Keratinocyte (primary cell): Measurements from ENCODE around the gene CD46. TPM values are rescaled to one million over a fixed set of nuclear protein-coding genes. Genes with fewer than 3 reads are reported as not detected.

Experiments
- DNase-seq: peaks from one replicate; pipeline ENCODE4 v3.0.0-alpha.2; 2011; ENCODE audit warnings: low read depth, missing footprints, low spot score
- FAIRE-seq: peaks from 2 replicates; lab custom pipeline; 2011; peaks lifted over from hg19 to GRCh38; lab: Jason Lieb, UNC
- H2AFZ ChIP-seq: 2 replicates; pipeline ENCODE4 v1.6.0; 2012; ENCODE audit warnings: low read length, control low read depth, inconsistent platforms; ENCODE audit not compliant: control insufficient read depth
- H3K27ac ChIP-seq: 2 replicates; pipeline ENCODE4 v1.5.1; 2011; ENCODE audit warnings: low read length; ENCODE audit not compliant: control insufficient read depth, insufficient read depth
- H3K27me3 ChIP-seq: 3 replicates; pipeline ENCODE4 v1.6.0; 2011; ENCODE audit warnings: low read length; ENCODE audit not compliant: control insufficient read depth, insufficient read depth; ENCODE audit errors: extremely low read depth
- H3K36me3 ChIP-seq, 2 experiments: 2 replicates in 1 of 2; 3 replicates in 1 of 2; pipeline ENCODE4 v1.5.1; 2011; ENCODE audit warnings: low read length in 2 of 2, mild to moderate bottlenecking in 1 of 2; ENCODE audit not compliant: control insufficient read depth in 2 of 2, insufficient read depth in 2 of 2; ENCODE audit errors: extremely low read depth in 1 of 2
- H3K4me1 ChIP-seq: 3 replicates; pipeline ENCODE4 v1.5.1; 2011; ENCODE audit warnings: low read length; ENCODE audit not compliant: control insufficient read depth, insufficient read depth; ENCODE audit errors: extremely low read depth
- H3K4me2 ChIP-seq: 3 replicates; pipeline ENCODE4 v1.6.0; 2011; ENCODE audit warnings: low read depth, low read length; ENCODE audit not compliant: control insufficient read depth, insufficient read depth; ENCODE audit errors: extremely low read depth
- H3K4me3 ChIP-seq, 3 experiments: fragments of 200-600 bp in 1 of 3; sonication (generic) in 1 of 3; 2 replicates in 2 of 3; 3 replicates in 1 of 3; pipeline ENCODE4 v1.5.1; 2011 to 2016; ENCODE audit warnings: low read length in 3 of 3, mild to moderate bottlenecking in 3 of 3, control low read depth in 2 of 3, inconsistent platforms in 1 of 3, low read depth in 1 of 3, mixed read lengths in 1 of 3, mixed run types in 1 of 3, moderate library complexity in 1 of 3; ENCODE audit not compliant: control insufficient read depth in 2 of 3, insufficient read depth in 2 of 3; ENCODE audit errors: extremely low read depth in 1 of 3
- H3K79me2 ChIP-seq: 2 replicates; pipeline ENCODE4 v1.6.0; 2012; ENCODE audit warnings: low read length; ENCODE audit not compliant: control insufficient read depth, insufficient read depth
- H3K9ac ChIP-seq: 3 replicates; pipeline ENCODE4 v1.6.0; 2011; ENCODE audit warnings: low read length; ENCODE audit not compliant: control insufficient read depth, insufficient read depth; ENCODE audit errors: extremely low read depth
- H3K9me1 ChIP-seq: 3 replicates; pipeline ENCODE4 v1.6.0; 2011; ENCODE audit warnings: low read length; ENCODE audit not compliant: control insufficient read depth, insufficient read depth; ENCODE audit errors: extremely low read depth
- H3K9me3 ChIP-seq: 2 replicates; pipeline ENCODE4 v1.5.1; 2012; ENCODE audit warnings: low read depth, low read length; ENCODE audit not compliant: control insufficient read depth
- H4K20me1 ChIP-seq: 3 replicates; pipeline ENCODE4 v1.6.0; 2011; ENCODE audit warnings: low read length; ENCODE audit not compliant: control insufficient read depth, insufficient read depth; ENCODE audit errors: extremely low read depth
- EZH2 ChIP-seq: IDR thresholded peaks from one replicate; pipeline ENCODE4 v1.6.1; 2012; ENCODE audit warnings: inconsistent platforms, mild to moderate bottlenecking, low read length, moderate library complexity
- dilution Hi-C: fragments of 300-500 bp; cut with MboI; formaldehyde crosslinking; loops from one replicate; pipeline ENCODE4 v1.7.0; 2020; ENCODE audit warnings: low sequenced_read_pairs; ENCODE audit not compliant: extremely low pct_ligation_motif_present
- polyA plus RNA-seq, 5 experiments: library from polyadenylated mRNA; depleted of rRNA in 3 of 5; stranded (reverse) in 3 of 5; stranded (forward) in 1 of 5; unstranded in 1 of 5; fragments of >200 nt; gene quantifications; 1 replicate in 1 of 5; 2 replicates in 3 of 5; 3 replicates in 1 of 5; pipeline versions ENCODE4 v1.2.1 to v1.2.3, GENCODE V29; 2011 to 2012; ENCODE audit warnings: missing spikeins in 2 of 5, low read depth in 1 of 5, low replicate concordance in 1 of 5
- TF ChIP-seq, protein P1 (sequence below), 3 experiments: IDR thresholded peaks in 1 of 3; conservative IDR thresholded peaks in 1 of 3; optimal IDR thresholded peaks in 1 of 3; 2 replicates in 2 of 3; 3 replicates in 1 of 3; pipeline versions ENCODE3 to v1.5.1; 2011; ENCODE audit warnings: low read length in 3 of 3, mild to moderate bottlenecking in 3 of 3, moderate library complexity in 2 of 3, control low read depth in 1 of 3, inconsistent platforms in 1 of 3; ENCODE audit not compliant: insufficient read depth in 2 of 3; ENCODE audit errors: extremely low read depth in 1 of 3

The CD46 gene
- polyA plus RNA-seq, 1 donor (not counting 4 experiments of a cell fraction or from before 2014, with no cell fraction given) = 298 TPM

DNA sequence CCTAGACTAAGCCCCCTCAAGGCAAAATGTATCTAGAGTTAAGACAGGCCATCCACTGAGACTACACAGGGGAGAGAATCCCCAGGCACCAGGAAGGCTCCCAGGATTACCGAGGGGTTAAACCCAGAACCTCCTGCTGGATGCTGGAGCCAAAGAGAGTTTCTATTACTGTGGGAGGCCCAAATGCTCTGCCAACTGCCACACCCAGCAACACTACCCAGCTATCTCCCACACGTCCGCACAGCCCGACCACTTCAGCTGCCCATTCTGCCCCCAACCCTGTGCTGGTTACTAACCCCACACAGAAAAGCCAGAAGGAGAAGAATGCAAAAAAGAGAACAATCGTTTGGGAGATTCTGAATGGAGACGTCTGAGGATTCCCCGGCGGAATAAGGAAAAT is 63.6 kb downstream of the CD46 start:
- no peak overlapping the region for H2AFZ ChIP-seq
- H3K4me1 ChIP-seq = peaks cover 15% of the 10 kb centered on the region
- H3K79me2 ChIP-seq = peaks cover 18% of the 10 kb centered on the region
- no peak overlapping the region for H3K4me2 ChIP-seq
- H3K4me3 ChIP-seq = no peak overlapping the region
- H3K36me3 ChIP-seq = peaks cover 29 to 52% of the 10 kb centered on the region in 2 experiments
- TF ChIP-seq EZH2 = no peak
- TF ChIP-seq, protein P1, sequence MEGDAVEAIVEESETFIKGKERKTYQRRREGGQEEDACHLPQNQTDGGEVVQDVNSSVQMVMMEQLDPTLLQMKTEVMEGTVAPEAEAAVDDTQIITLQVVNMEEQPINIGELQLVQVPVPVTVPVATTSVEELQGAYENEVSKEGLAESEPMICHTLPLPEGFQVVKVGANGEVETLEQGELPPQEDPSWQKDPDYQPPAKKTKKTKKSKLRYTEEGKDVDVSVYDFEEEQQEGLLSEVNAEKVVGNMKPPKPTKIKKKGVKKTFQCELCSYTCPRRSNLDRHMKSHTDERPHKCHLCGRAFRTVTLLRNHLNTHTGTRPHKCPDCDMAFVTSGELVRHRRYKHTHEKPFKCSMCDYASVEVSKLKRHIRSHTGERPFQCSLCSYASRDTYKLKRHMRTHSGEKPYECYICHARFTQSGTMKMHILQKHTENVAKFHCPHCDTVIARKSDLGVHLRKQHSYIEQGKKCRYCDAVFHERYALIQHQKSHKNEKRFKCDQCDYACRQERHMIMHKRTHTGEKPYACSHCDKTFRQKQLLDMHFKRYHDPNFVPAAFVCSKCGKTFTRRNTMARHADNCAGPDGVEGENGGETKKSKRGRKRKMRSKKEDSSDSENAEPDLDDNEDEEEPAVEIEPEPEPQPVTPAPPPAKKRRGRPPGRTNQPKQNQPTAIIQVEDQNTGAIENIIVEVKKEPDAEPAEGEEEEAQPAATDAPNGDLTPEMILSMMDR (optimal IDR thresholded peaks at IDR 0.05 in 1 of 3, IDR thresholded peaks at IDR 0.05 in 1 of 3, conservative IDR thresholded peaks at IDR 0.05 in 1 of 3; ENCODE audit: extremely low read depth in 1 of 3, insufficient read depth in 2 of 3, low read length in 3 of 3) = no peak
- H3K27me3 ChIP-seq = no peaks in the 10 kb centered on the region
- FAIRE-seq (no peak), DNase-seq (no peak)
- H3K9ac ChIP-seq = no peak overlapping the region
- no peaks in the 10 kb centered on the region for H3K9me3 ChIP-seq
- no peak overlapping the region for H3K27ac ChIP-seq
- dilution Hi-C loops = no loop called here
- no peaks in the 10 kb centered on the region for H4K20me1 ChIP-seq
- H3K9me1 ChIP-seq = peaks cover 3% of the 10 kb centered on the region

DNA sequence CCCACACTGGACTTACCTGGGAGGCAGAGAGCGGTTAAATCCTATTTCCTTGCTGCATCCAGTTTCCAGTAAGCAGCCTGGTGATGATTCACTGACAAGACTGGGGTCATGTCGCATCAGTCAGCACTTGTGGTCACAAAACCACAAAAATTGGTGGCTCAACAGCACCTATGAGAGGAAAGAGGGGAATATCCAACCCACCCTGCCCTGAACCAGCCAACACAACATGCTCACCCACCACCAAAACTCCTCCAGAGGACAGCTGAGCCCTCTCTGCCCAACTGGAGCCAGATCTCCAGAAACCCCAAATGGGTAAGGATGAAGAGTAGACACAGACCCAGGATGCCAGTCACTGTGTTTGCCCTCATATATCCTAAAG is 64.0 kb downstream of the CD46 start:
- Histone ChIP-seq H3K79me2 (peaks cover 18% of the 10 kb centered on the region), H3K4me1 (peaks cover 12% of the 10 kb centered on the region), H3K9me3 (no peaks in the 10 kb centered on the region), H3K27me3 (no peaks in the 10 kb centered on the region), H3K4me2 (no peak overlapping the region), H2AFZ (no peak overlapping the region), H3K27ac (no peak overlapping the region), H3K9ac (no peak overlapping the region), H4K20me1 (no peaks in the 10 kb centered on the region), H3K36me3 (peaks cover 29 to 50% of the 10 kb centered on the region in 2 experiments), H3K4me3 (no peak overlapping the region), H3K9me1 (peaks cover 3% of the 10 kb centered on the region)
- TF ChIP-seq EZH2 = no peak
- TF ChIP-seq, protein P1 (optimal IDR thresholded peaks at IDR 0.05 in 1 of 3, IDR thresholded peaks at IDR 0.05 in 1 of 3, conservative IDR thresholded peaks at IDR 0.05 in 1 of 3; ENCODE audit: extremely low read depth in 1 of 3, insufficient read depth in 2 of 3, low read length in 3 of 3) = no peak
- no peak for DNase-seq
- dilution Hi-C loops = no loop called here
- FAIRE-seq = no peak
